Endothelial cell of umbilical vein (primary cell): Measurements from ENCODE around the gene TEX12. TPM values are rescaled to one million over a fixed set of nuclear protein-coding genes. Genes with fewer than 3 reads are reported as not detected.

Source experiments
- BruUV-seq: library from RNA; stranded (reverse); fragments of 400-500 nt; replicated peaks from 2 replicates; lab custom pipeline; 2021; lab: Mats Ljungman, UMichigan
- CTCF ChIA-PET: fragments of 300-600, 350-600 bp; sonication (Branson Sonifier 250); formaldehyde crosslinking; loops from one replicate; lab custom pipeline; 2021; ENCODE audit warnings: antibody characterized with exemption, inconsistent platforms; lab: Charles Lee
- POLR2A ChIA-PET: fragments of 300-600, 350-600 bp; sonication (Branson Sonifier 250); formaldehyde crosslinking; loops from one replicate; lab custom pipeline; 2021; ENCODE audit warnings: antibody characterized with exemption, inconsistent platforms; lab: Charles Lee
- DNase-seq: peaks from one replicate; pipeline ENCODE4 v3.0.0-alpha.2; 2011; ENCODE audit warnings: low read depth, low spot score
- FAIRE-seq: peaks from 2 replicates; lab custom pipeline; 2011; peaks lifted over from hg19 to GRCh38; lab: Jason Lieb, UNC
- H2AFZ ChIP-seq: 2 replicates; pipeline ENCODE4 v1.6.0; 2012; ENCODE audit warnings: low read depth, low read length, control low read depth, inconsistent platforms
- H3K27ac ChIP-seq: 2 replicates; pipeline ENCODE4 v1.5.1; 2011; ENCODE audit warnings: low read depth, mild to moderate bottlenecking, control low read depth, low read length, moderate library complexity; ENCODE audit not compliant: insufficient read depth
- H3K27me3 ChIP-seq, 2 experiments: 2 replicates each; pipeline versions ENCODE4 v1.6.0 to v1.6.1; 2011; ENCODE audit warnings: low read length in 2 of 2, mixed read lengths in 1 of 2; ENCODE audit not compliant: control insufficient read depth in 2 of 2, insufficient read depth in 2 of 2
- H3K36me3 ChIP-seq, 2 experiments: 2 replicates in 1 of 2; 3 replicates in 1 of 2; pipeline ENCODE4 v1.5.1; 2011; ENCODE audit warnings: low read length in 2 of 2, mild to moderate bottlenecking in 1 of 2, moderate library complexity in 1 of 2; ENCODE audit not compliant: control insufficient read depth in 2 of 2, insufficient read depth in 2 of 2; ENCODE audit errors: extremely low read depth in 1 of 2
- H3K4me1 ChIP-seq: 3 replicates; pipeline ENCODE4 v1.5.1; 2011; ENCODE audit warnings: mild to moderate bottlenecking, low read length; ENCODE audit not compliant: control insufficient read depth, insufficient read depth; ENCODE audit errors: extremely low read depth
- H3K4me2 ChIP-seq: 2 replicates; pipeline ENCODE4 v1.6.1; 2011; ENCODE audit warnings: low read length, control low read depth, mixed read lengths; ENCODE audit not compliant: insufficient read depth
- H3K4me3 ChIP-seq, 3 experiments: fragments of 200-600 bp in 1 of 3; sonication (generic), shearing (Covaris generic) in 1 of 3; replicated peaks in 1 of 3; 2 replicates each; pipeline ENCODE4 v1.5.1; 2011 to 2016; ENCODE audit warnings: control low read depth in 3 of 3, low read length in 3 of 3, mild to moderate bottlenecking in 2 of 3, inconsistent platforms in 1 of 3, low read depth in 1 of 3, moderate library complexity in 1 of 3; ENCODE audit not compliant: insufficient read depth in 1 of 3
- H3K79me2 ChIP-seq: 2 replicates; pipeline ENCODE4 v1.6.0; 2012; ENCODE audit warnings: low read length, inconsistent platforms; ENCODE audit not compliant: control insufficient read depth, insufficient read depth
- H3K9ac ChIP-seq: replicated peaks from 2 replicates; pipeline ENCODE3; 2011; ENCODE audit warnings: low read length, control low read depth; ENCODE audit not compliant: insufficient read depth; ENCODE audit errors: extremely low read depth
- H3K9me1 ChIP-seq: replicated peaks from 3 replicates; pipeline ENCODE4 v1.6.0; 2011; ENCODE audit warnings: mild to moderate bottlenecking, low read length; ENCODE audit not compliant: control insufficient read depth, insufficient read depth; ENCODE audit errors: extremely low read depth
- H3K9me3 ChIP-seq: replicated peaks from 2 replicates; pipeline ENCODE4 v1.5.1; 2012; ENCODE audit warnings: low read length, inconsistent platforms; ENCODE audit not compliant: control insufficient read depth, insufficient read depth
- H4K20me1 ChIP-seq: replicated peaks from 2 replicates; pipeline ENCODE3; 2011; ENCODE audit warnings: mild to moderate bottlenecking, low read length; ENCODE audit not compliant: control insufficient read depth, insufficient read depth; ENCODE audit errors: extremely low read depth
- EZH2 ChIP-seq: IDR thresholded peaks from 2 replicates; pipeline ENCODE4 v1.6.1; 2012; ENCODE audit warnings: borderline replicate concordance, low read depth, mild to moderate bottlenecking, moderate library complexity, low read length, inconsistent platforms; ENCODE audit not compliant: severe bottlenecking
- FOS ChIP-seq: IDR thresholded peaks from 2 replicates; pipeline ENCODE4 v1.6.1; 2011; ENCODE audit warnings: mild to moderate bottlenecking, low read length, moderate library complexity, borderline replicate concordance; ENCODE audit not compliant: insufficient read depth
- GATA2 ChIP-seq: IDR thresholded peaks from 2 replicates; pipeline ENCODE4 v1.7.0; 2011; ENCODE audit warnings: low read depth, mild to moderate bottlenecking, moderate library complexity, mixed read lengths, low read length; ENCODE audit not compliant: insufficient read length, insufficient read depth
- JUN ChIP-seq: IDR thresholded peaks from 2 replicates; pipeline ENCODE4 v1.6.1; 2011; ENCODE audit warnings: borderline replicate concordance, low read depth; ENCODE audit not compliant: insufficient read length, insufficient read depth
- MYC ChIP-seq: IDR thresholded peaks from one replicate; pipeline ENCODE4 v1.6.1; 2011; ENCODE audit warnings: mild to moderate bottlenecking, low read depth, low read length
- POLR2AphosphoS5 ChIP-seq: IDR thresholded peaks from 2 replicates; pipeline ENCODE4 v1.6.1; 2012; ENCODE audit warnings: low read depth, mild to moderate bottlenecking, control low read depth, low read length, moderate library complexity; ENCODE audit not compliant: insufficient read depth
- dilution Hi-C: fragments of 300-500 bp; cut with MboI; formaldehyde crosslinking; loops from one replicate; pipeline ENCODE4 v1.15.0; 2019; ENCODE audit warnings: low sequenced_read_pairs; ENCODE audit not compliant: extremely low pct_ligation_motif_present
- intact Hi-C: fragments of 100-400 bp; cut with micrococcal nuclease; formaldehyde crosslinking; loops from one replicate; pipeline ENCODE4 v1.10.0; 2022
- polyA plus RNA-seq, 4 experiments: library from polyadenylated mRNA; depleted of rRNA in 3 of 4; stranded (reverse) in 3 of 4; unstranded in 1 of 4; fragments of >200 nt; gene quantifications; 2 replicates each; pipeline versions ENCODE4 v1.2.1 to v1.2.3, GENCODE V29; 2011 to 2012; ENCODE audit warnings: missing spikeins in 1 of 4
- total RNA-seq: library from RNA; stranded (reverse); gene quantifications from 2 replicates; pipeline ENCODE4 v1.2.3, GENCODE V29; 2021
- TF ChIP-seq, protein P1 (sequence below): IDR thresholded peaks from 2 replicates; pipeline ENCODE4 v1.6.1; 2011; ENCODE audit not compliant: insufficient read depth, insufficient read length
- TF ChIP-seq, protein P2 (sequence below), 2 donors: IDR thresholded peaks; 1 replicate in 1 of 2; 2 replicates in 1 of 2; pipeline ENCODE4 v1.5.1; 2011; ENCODE audit warnings: low read length in 2 of 2, mild to moderate bottlenecking in 2 of 2, moderate library complexity in 2 of 2, control low read depth in 1 of 2, inconsistent platforms in 1 of 2, low read depth in 1 of 2; ENCODE audit not compliant: insufficient read depth in 1 of 2; ENCODE audit errors: extremely low read depth in 1 of 2

The TEX12 gene
- total and polyA plus RNA-seq, 2 donors (not counting 3 experiments of a cell fraction or from before 2014, with no cell fraction given), result 0.46 TPM; not detected in 1

DNA sequence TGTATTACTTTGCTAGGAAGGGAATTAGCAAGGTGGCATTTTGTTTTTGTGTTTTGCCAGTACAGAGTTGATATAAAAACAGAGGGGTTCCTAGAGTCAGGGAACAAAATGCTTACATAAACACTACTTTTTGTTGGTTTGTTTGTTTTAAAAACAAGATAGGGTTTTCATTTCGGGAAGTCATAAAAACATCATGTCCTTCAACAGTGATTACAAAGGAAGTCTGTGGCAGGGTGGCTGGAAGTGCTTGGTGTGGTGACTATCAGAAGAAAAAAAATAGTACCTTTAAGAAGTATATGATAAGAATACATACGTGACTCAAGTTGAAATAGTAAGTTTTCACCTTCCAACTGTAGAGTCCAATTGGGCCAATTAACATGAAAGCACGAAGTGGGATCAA, 2.1 kb upstream of the TEX12 start:
- Histone ChIP-seq H3K9me1 (no peaks in the 10 kb centered on the region), H3K27me3 (no peaks in the 10 kb centered on the region), H2AFZ (no peak overlapping the region), H3K9ac (no peak overlapping the region), H3K9me3 (no peaks in the 10 kb centered on the region), H4K20me1 (no peaks in the 10 kb centered on the region), H3K4me3 (no peak overlapping the region), H3K4me2 (peak overlapping the region; percentile 37), H3K36me3 (no peaks in the 10 kb centered on the region), H3K4me1 (peaks cover 11% of the 10 kb centered on the region), H3K27ac (peak overlapping the region; percentile 19), H3K79me2 (no peaks in the 10 kb centered on the region)
- dilution Hi-C loops (no loop called here), intact Hi-C loops (loop anchor here (2.0 kb wide), 1 partner anchor 44 kb away; no protein-coding TSS in a partner anchor)
- CTCF ChIA-PET, result interaction anchor here (0.7 to 3.4 kb wide), 4 partner anchors 9 to 52 kb away, joined by 3 to 13 read pairs (median 7); partner anchors contain the start of gene BCO2
- FAIRE-seq (peak; percentile 86), DNase-seq (peak; percentile 63)
- BruUV-seq, result no TSS peak
- POLR2A ChIA-PET, result interaction anchor here (0.6 kb wide), 1 partner anchor 46 kb away, joined by 4 read pairs; no protein-coding TSS in a partner anchor
- peak; percentile 70 for TF ChIP-seq POLR2AphosphoS5
- TF ChIP-seq, protein P1, sequence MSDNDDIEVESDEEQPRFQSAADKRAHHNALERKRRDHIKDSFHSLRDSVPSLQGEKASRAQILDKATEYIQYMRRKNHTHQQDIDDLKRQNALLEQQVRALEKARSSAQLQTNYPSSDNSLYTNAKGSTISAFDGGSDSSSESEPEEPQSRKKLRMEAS, result no peak
- TF ChIP-seq FOS, result no peak

DNA sequence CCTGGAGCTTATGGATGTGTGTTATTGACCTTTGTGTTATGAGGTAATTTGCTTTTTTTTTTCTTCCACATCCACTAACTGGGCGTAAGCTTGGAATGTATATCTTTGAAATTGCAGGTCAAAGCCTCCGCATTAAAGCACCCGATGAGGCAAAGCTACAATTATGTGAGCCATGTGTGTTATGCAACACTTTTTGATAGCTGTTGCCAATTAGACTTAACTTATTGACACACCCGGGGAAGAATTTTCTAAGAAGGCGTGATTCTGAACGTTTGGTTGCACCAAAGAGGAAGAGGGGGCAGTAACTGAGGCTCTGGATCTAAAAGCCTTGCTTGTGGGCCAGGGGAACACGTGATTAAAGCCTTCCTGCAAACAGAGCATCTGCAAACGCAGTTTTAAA, 610 bp upstream of the TEX12 start:
- Histone ChIP-seq H3K36me3 (no peaks in the 10 kb centered on the region), H3K79me2 (no peaks in the 10 kb centered on the region), H2AFZ (no peak overlapping the region), H3K27me3 (no peaks in the 10 kb centered on the region), H3K9ac (no peak overlapping the region), H3K4me1 (peaks cover 11% of the 10 kb centered on the region), H3K9me3 (no peaks in the 10 kb centered on the region), H3K27ac (no peak overlapping the region), H3K4me3 (no peak overlapping the region), H4K20me1 (no peaks in the 10 kb centered on the region), H3K9me1 (no peaks in the 10 kb centered on the region), H3K4me2 (no peak overlapping the region)
- CTCF ChIA-PET, result interaction anchor here (0.7 to 1.3 kb wide), 2 partner anchors 9 to 53 kb away, joined by 3 read pairs; partner anchors contain the start of gene BCO2
- TF ChIP-seq MYC (no peak), JUN (no peak), GATA2 (no peak), POLR2AphosphoS5 (no peak), EZH2 (no peak), FOS (no peak)
- TF ChIP-seq, protein P2, sequence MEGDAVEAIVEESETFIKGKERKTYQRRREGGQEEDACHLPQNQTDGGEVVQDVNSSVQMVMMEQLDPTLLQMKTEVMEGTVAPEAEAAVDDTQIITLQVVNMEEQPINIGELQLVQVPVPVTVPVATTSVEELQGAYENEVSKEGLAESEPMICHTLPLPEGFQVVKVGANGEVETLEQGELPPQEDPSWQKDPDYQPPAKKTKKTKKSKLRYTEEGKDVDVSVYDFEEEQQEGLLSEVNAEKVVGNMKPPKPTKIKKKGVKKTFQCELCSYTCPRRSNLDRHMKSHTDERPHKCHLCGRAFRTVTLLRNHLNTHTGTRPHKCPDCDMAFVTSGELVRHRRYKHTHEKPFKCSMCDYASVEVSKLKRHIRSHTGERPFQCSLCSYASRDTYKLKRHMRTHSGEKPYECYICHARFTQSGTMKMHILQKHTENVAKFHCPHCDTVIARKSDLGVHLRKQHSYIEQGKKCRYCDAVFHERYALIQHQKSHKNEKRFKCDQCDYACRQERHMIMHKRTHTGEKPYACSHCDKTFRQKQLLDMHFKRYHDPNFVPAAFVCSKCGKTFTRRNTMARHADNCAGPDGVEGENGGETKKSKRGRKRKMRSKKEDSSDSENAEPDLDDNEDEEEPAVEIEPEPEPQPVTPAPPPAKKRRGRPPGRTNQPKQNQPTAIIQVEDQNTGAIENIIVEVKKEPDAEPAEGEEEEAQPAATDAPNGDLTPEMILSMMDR (IDR thresholded peaks at IDR 0.05; ENCODE audit: extremely low read depth in 1 of 2, insufficient read depth in 1 of 2, low read depth in 1 of 2, low read length in 2 of 2), result no peak
- TF ChIP-seq, protein P1, result no peak
- BruUV-seq, result no TSS peak
- intact Hi-C loops, result no loop called here
- FAIRE-seq (no peak), DNase-seq (no peak)
- POLR2A ChIA-PET, result no interaction called here
- dilution Hi-C loops, result no loop called here
